ENCODE measurements around the gene MEGF11. TPM values are rescaled to one million over a fixed set of nuclear protein-coding genes. Genes with fewer than 3 reads are reported as not detected.

MEGF11 gene
- total RNA-seq, 1 donor from 2014 or later = 0.60 TPM

DNA sequence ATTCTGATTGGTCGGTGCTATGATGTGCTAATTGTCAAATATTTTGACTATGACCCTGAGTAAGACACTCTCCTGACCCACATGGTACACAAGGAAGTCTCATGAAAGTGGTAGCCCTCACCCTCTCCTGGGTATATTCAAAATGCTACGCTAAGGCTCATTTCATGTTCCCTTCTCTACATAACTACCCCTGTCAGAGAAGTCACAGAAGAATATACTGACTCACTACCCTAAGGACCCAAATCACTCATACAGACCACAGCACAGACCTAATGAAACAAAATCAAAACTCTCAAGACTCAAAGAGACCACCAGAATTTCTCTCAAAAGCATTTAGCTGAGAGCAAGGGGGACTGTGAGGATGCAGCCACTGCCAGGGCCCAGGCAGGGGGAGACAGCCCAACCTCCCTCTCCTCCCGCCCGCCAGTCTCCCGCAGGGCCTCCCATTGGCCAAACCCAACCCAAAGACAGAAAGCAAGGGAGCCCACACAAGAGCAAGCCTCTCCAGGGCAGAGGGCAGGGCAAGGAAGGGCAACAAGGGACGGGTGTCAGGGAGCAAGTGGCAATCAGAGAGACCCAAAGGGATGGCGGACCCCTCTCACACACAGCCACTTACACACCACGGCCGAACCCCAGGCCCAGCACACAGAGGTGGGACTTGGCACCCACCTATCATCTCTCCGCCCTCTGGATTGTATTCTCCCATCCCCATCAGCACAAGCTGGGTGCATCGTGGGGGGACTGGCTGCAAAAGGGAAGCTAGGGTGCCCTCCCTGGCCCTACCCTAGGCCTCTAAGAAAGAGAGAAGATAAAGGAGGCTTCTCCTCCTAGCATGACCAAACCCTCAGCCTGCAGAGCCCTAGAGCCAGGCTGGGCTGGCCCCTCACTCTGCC is 41.6 kb downstream of the MEGF11 start:
- Mint-ChIP-seq H3K27me3 (peaks cover 12% of the 10 kb centered on the region), H3K36me3 (ENCODE audit: insufficient read depth) (no peaks in the 10 kb centered on the region), H3K27ac (no peak overlapping the region), H3K4me1 (ENCODE audit: low read depth) (no peaks in the 10 kb centered on the region), H3K4me3 (ENCODE audit: low read depth) (no peak overlapping the region), H3K9me3 (ENCODE audit: low read depth) (peaks cover 3% of the 10 kb centered on the region)
- TF ChIP-seq CTCF (IDR thresholded peaks at IDR 0.05; ENCODE audit: unreplicated experiment) = no peak
- DNase-seq (ENCODE audit: low spot score, unreplicated experiment) = no peak

DNA sequence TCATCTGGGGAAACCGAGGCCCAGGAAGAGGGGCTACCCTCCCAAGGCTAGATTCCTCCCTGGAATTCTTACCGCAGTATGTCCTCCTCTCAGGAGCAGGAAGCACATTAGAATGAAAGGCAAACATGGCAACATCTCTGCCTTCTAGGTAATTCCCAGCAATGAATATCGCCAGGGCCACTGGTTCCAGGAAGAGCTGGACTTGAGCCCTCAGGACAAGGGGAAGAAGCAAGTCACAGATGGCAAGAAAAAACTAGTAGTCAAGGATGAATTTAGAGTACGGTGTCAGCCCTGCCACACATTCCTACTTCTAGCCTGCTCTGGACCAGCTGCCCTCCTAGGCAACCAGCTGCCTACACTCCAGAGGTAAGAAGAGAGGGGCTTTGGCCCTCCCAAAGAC is 42.9 kb downstream of the MEGF11 start:
- H3K27ac Mint-ChIP-seq = no peak overlapping the region
- H3K36me3 Mint-ChIP-seq (ENCODE audit: insufficient read depth) = no peaks in the 10 kb centered on the region
- no peak for DNase-seq (ENCODE audit: low spot score, unreplicated experiment)
- peaks cover 5% of the 10 kb centered on the region for H3K9me3 Mint-ChIP-seq (ENCODE audit: low read depth)
- peaks cover 17% of the 10 kb centered on the region for H3K27me3 Mint-ChIP-seq
- H3K4me1 Mint-ChIP-seq (ENCODE audit: low read depth) = no peaks in the 10 kb centered on the region
- no peak for TF ChIP-seq CTCF (IDR thresholded peaks at IDR 0.05; ENCODE audit: unreplicated experiment)
- no peak overlapping the region for H3K4me3 Mint-ChIP-seq (ENCODE audit: low read depth)

DNA sequence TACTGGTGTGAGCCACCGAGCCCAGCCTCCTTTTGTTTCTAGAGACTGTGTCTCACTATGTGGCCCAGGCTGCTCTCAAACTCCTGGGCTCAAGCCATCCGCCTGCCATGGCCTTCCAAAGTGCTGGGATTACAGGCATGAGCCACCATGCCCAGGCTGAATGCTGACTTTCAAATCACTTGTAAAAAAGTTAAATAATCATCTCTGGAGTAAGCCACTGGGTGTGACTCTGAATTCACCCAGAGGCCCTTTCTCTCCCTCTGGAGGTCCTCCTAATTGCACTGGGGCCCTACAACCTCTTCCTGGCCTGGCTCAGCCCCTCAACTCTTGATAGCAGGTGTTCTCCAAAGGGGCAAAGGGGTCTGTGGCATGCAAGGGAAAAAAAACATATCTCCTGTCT is 54.8 kb downstream of the MEGF11 start:
- Mint-ChIP-seq H3K4me1 (ENCODE audit: low read depth) (no peaks in the 10 kb centered on the region), H3K4me3 (ENCODE audit: low read depth) (no peak overlapping the region), H3K27ac (no peak overlapping the region), H3K36me3 (ENCODE audit: insufficient read depth) (no peaks in the 10 kb centered on the region), H3K27me3 (no peaks in the 10 kb centered on the region), H3K9me3 (ENCODE audit: low read depth) (no peaks in the 10 kb centered on the region)
- no peak for DNase-seq (ENCODE audit: low spot score, unreplicated experiment)
- TF ChIP-seq CTCF (IDR thresholded peaks at IDR 0.05; ENCODE audit: unreplicated experiment) = no peak

DNA sequence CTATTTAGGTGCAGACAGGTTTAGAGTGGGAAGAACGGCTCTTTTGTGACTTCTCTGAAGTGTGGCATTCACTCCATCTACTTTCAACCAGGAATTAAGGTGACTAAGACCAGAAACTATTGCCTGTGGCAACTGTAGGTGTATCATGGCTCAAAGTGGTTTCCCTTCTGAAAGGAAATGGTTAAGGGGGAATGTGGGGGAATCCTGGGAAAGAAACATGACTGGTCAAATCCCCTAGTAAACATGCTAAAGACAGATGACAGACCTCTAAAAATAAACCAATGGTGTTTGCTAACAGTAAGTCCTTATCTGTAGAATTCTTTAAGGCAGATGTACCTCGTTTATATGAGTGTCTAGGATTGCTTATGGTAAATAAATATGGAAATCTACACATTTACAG is 56.9 kb downstream of the MEGF11 start:
- no peaks in the 10 kb centered on the region for H3K9me3 Mint-ChIP-seq (ENCODE audit: low read depth)
- H3K36me3 Mint-ChIP-seq (ENCODE audit: insufficient read depth) = no peaks in the 10 kb centered on the region
- TF ChIP-seq CTCF (IDR thresholded peaks at IDR 0.05; ENCODE audit: unreplicated experiment) = no peak
- H3K27me3 Mint-ChIP-seq = peaks cover 2% of the 10 kb centered on the region
- H3K4me1 Mint-ChIP-seq (ENCODE audit: low read depth) = no peaks in the 10 kb centered on the region
- no peak overlapping the region for H3K27ac Mint-ChIP-seq
- no peak for DNase-seq (ENCODE audit: low spot score, unreplicated experiment)
- H3K4me3 Mint-ChIP-seq (ENCODE audit: low read depth) = no peak overlapping the region

DNA sequence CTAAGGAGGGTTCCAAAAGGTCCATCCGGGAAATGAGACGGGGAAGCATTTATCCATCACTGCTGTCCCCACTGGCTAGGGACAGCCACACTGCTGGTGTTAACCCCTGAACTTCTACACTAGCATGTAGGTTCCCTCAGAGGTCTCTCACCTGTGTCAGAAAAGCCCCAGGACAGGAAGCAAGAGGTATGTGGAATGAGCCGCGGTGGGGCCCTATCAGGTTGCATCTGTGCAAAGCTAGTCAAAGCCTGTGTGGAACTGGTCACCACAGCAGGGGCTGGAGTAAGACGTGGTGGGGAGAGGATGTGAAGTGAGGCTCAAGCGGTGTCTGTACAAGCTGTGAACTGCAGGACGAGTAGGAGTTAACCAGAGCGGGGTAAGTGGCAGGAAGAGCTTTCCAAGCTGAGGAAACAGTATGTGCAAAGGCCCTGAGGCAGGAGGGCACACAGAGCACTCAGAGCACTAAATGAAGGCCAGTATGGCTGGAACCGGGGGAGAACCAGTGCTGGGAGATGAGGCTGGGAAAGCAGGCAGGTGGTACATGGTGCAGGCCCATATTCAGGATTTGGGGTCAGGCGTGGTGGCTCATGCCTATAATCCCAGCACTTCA is 57.8 kb downstream of the MEGF11 start:
- H3K4me1 Mint-ChIP-seq (ENCODE audit: low read depth) = no peaks in the 10 kb centered on the region
- H3K9me3 Mint-ChIP-seq (ENCODE audit: low read depth) = no peaks in the 10 kb centered on the region
- H3K27ac Mint-ChIP-seq = no peak overlapping the region
- no peaks in the 10 kb centered on the region for H3K36me3 Mint-ChIP-seq (ENCODE audit: insufficient read depth)
- peaks cover 2% of the 10 kb centered on the region for H3K27me3 Mint-ChIP-seq
- no peak overlapping the region for H3K4me3 Mint-ChIP-seq (ENCODE audit: low read depth)
- no peak for DNase-seq (ENCODE audit: low spot score, unreplicated experiment)
- TF ChIP-seq CTCF (IDR thresholded peaks at IDR 0.05; ENCODE audit: unreplicated experiment) = no peak
